IMR-90 (cell line): ENCODE results near the gene GRB14. TPM values are rescaled to one million over a fixed set of nuclear protein-coding genes. Genes with fewer than 3 reads are reported as not detected.

Experiments used
- ATAC-seq: fragments of 200-7000 bp; cut with Tn5 transposase; 2 replicates; pipeline ENCODE4 v1.9.1; 2020; ENCODE audit warnings: low read depth, mild to moderate bottlenecking, moderate library complexity
- BruUV-seq: library from RNA; stranded (reverse); fragments of 400-500 nt; replicated peaks from 2 replicates; lab custom pipeline; 2021; lab: Mats Ljungman, UMichigan
- CTCF ChIA-PET: fragments of 300-600 bp; formaldehyde crosslinking; extraction: SDS; loops from one replicate; lab custom pipeline; 2021; ENCODE audit warnings: antibody characterized with exemption; lab: Yijun Ruan, JAX
- POLR2A ChIA-PET: fragments of 300-600 bp; sonication (Branson Sonifier 250); formaldehyde crosslinking; loops from one replicate; lab custom pipeline; 2022; ENCODE audit warnings: antibody characterized with exemption; ENCODE audit not compliant: unreplicated experiment; lab: Charles Lee
- DNase-seq: peaks from one replicate; pipeline ENCODE4 v3.0.0; 2013
- H2AFZ ChIP-seq: replicated peaks from 2 replicates; pipeline ENCODE3; 2013; ENCODE audit warnings: low read length, mild to moderate bottlenecking; ENCODE audit not compliant: poor library complexity
- H2AK5ac ChIP-seq: 2 replicates; pipeline ENCODE4 v1.6.1; 2013; ENCODE audit warnings: low read depth, low read length, inconsistent platforms
- H2AK9ac ChIP-seq: replicated peaks from 2 replicates; pipeline ENCODE3; 2013; ENCODE audit warnings: mild to moderate bottlenecking, low read depth, low read length, moderate library complexity; ENCODE audit not compliant: poor library complexity
- H2BK120ac ChIP-seq: 2 replicates; pipeline ENCODE4 v1.6.1; 2013; ENCODE audit warnings: low read depth, low read length, inconsistent platforms
- H2BK15ac ChIP-seq: 3 replicates; pipeline ENCODE4 v1.6.1; 2013; ENCODE audit warnings: low read depth, low read length, inconsistent platforms
- H2BK20ac ChIP-seq: 2 replicates; pipeline ENCODE4 v1.6.1; 2013; ENCODE audit warnings: low read depth, mild to moderate bottlenecking, inconsistent platforms, low read length, moderate library complexity
- H2BK5ac ChIP-seq: 2 replicates; pipeline ENCODE4 v1.6.1; 2013; ENCODE audit warnings: mild to moderate bottlenecking, low read depth, low read length, inconsistent platforms; ENCODE audit not compliant: poor library complexity, severe bottlenecking
- H3K14ac ChIP-seq: replicated peaks from 2 replicates; pipeline ENCODE4 v1.6.1; 2013; ENCODE audit warnings: low read depth, low read length, inconsistent platforms
- H3K18ac ChIP-seq: 2 replicates; pipeline ENCODE4 v1.6.1; 2013; ENCODE audit warnings: low read depth, low read length, control low read depth
- H3K23ac ChIP-seq: 2 replicates; pipeline ENCODE4 v1.6.1; 2013; ENCODE audit warnings: low read depth, low read length, inconsistent platforms
- H3K27ac ChIP-seq: 2 replicates; pipeline ENCODE4 v1.5.1; 2013; ENCODE audit warnings: mild to moderate bottlenecking, control low read depth, low read length; ENCODE audit not compliant: insufficient read depth
- H3K27me3 ChIP-seq: 2 replicates; pipeline ENCODE4 v1.6.1; 2013; ENCODE audit warnings: low read length; ENCODE audit not compliant: control insufficient read depth, insufficient read depth
- H3K36me3 ChIP-seq: 2 replicates; pipeline ENCODE4 v1.6.1; 2013; ENCODE audit warnings: low read length, mixed read lengths; ENCODE audit not compliant: control insufficient read depth, insufficient read depth
- H3K4ac ChIP-seq: 2 replicates; pipeline ENCODE4 v1.6.1; 2013; ENCODE audit warnings: low read depth, low read length, inconsistent platforms
- H3K4me1 ChIP-seq: 2 replicates; pipeline ENCODE4 v1.6.1; 2013; ENCODE audit warnings: low read length, mixed read lengths; ENCODE audit not compliant: control insufficient read depth, insufficient read depth
- H3K4me2 ChIP-seq: 2 replicates; pipeline ENCODE4 v1.6.1; 2013; ENCODE audit warnings: low read depth, mild to moderate bottlenecking, control low read depth, low read length, moderate library complexity
- H3K4me3 ChIP-seq: 2 replicates; pipeline ENCODE4 v1.5.1; 2013; ENCODE audit warnings: low read depth, mild to moderate bottlenecking, control low read depth, low read length, moderate library complexity; ENCODE audit not compliant: insufficient read depth
- H3K56ac ChIP-seq: 2 replicates; pipeline ENCODE4 v1.6.1; 2013; ENCODE audit warnings: low read length, inconsistent platforms; ENCODE audit not compliant: insufficient read depth; ENCODE audit errors: extremely low read depth
- H3K79me1 ChIP-seq, 2 experiments: 2 replicates each; pipeline ENCODE4 v1.6.1; 2013; ENCODE audit warnings: low read length in 2 of 2, inconsistent platforms in 1 of 2, low read depth in 1 of 2
- H3K9ac ChIP-seq: 2 replicates; pipeline ENCODE4 v1.6.1; 2013; ENCODE audit warnings: low read depth, low read length, control low read depth
- H3K9me1 ChIP-seq: 2 replicates; pipeline ENCODE4 v1.6.1; 2013; ENCODE audit warnings: low read length, inconsistent platforms; ENCODE audit not compliant: insufficient read depth
- H3K9me3 ChIP-seq: 2 replicates; pipeline ENCODE4 v1.6.1; 2013; ENCODE audit warnings: low read length; ENCODE audit not compliant: control insufficient read depth, insufficient read depth
- H4K20me1 ChIP-seq: 2 replicates; pipeline ENCODE4 v1.6.1; 2013; ENCODE audit warnings: low read length, inconsistent platforms; ENCODE audit not compliant: insufficient read depth
- H4K5ac ChIP-seq: 2 replicates; pipeline ENCODE4 v1.6.1; 2013; ENCODE audit warnings: mild to moderate bottlenecking, low read depth, low read length, control low read depth
- H4K8ac ChIP-seq, 2 experiments: 2 replicates each; pipeline ENCODE4 v1.6.1; 2013; ENCODE audit warnings: low read depth in 2 of 2, low read length in 2 of 2, control low read depth in 1 of 2, inconsistent platforms in 1 of 2
- H4K91ac ChIP-seq: 2 replicates; pipeline ENCODE4 v1.6.1; 2013; ENCODE audit warnings: low read depth, low read length, inconsistent platforms; ENCODE audit not compliant: insufficient read depth
- BHLHE40 ChIP-seq: fragments of 150-350 bp; IDR thresholded peaks from 2 replicates; pipeline ENCODE4 v1.6.1; 2016; ENCODE audit warnings: mild to moderate bottlenecking, low read depth, low read length
- CTCF ChIP-seq: conservative IDR thresholded peaks from 2 replicates; pipeline ENCODE4 v1.5.1; 2012; ENCODE audit warnings: mild to moderate bottlenecking, low read depth, low read length, improper control_type of control experiment
- ELK1 ChIP-seq: fragments of 150-350 bp; IDR thresholded peaks from 2 replicates; pipeline ENCODE4 v1.6.1; 2016; ENCODE audit warnings: low read depth, mild to moderate bottlenecking, low read length, moderate library complexity, borderline replicate concordance
- FOS ChIP-seq: fragments of 150-350 bp; IDR thresholded peaks from 2 replicates; pipeline ENCODE4 v1.6.1; 2016; ENCODE audit warnings: low read depth, low read length
- NFE2L2 ChIP-seq: fragments of 150-350 bp; IDR thresholded peaks from 2 replicates; pipeline ENCODE4 v1.6.1; 2016; ENCODE audit warnings: low read depth, mild to moderate bottlenecking, low read length
- RAD21 ChIP-seq: IDR thresholded peaks from 2 replicates; pipeline ENCODE4 v1.6.1; 2012; ENCODE audit warnings: low read length, improper control_type of control experiment
- USF2 ChIP-seq: fragments of 150-350 bp; IDR thresholded peaks from 2 replicates; pipeline ENCODE4 v1.6.1; 2017; ENCODE audit warnings: mild to moderate bottlenecking, antibody characterized with exemption, low read length, low read depth
- WGBS, 2 experiments: methylation state at CpG; one replicate each; pipeline versions ENCODE4 v1.1.5 to v1.1.7; 2013; ENCODE audit warnings: missing lambda C conversion rate in 2 of 2; ENCODE audit not compliant: insufficient read length in 1 of 2; ENCODE audit errors: extremely low coverage in 2 of 2; 5-methylcytosine and 5-hydroxymethylcytosine counted together
- dilution Hi-C: fragments of 300-500 bp; cut with HindIII; formaldehyde crosslinking; loops from one replicate; pipeline ENCODE4 v1.14.3; 2018; ENCODE audit warnings: low sequenced_read_pairs; ENCODE audit not compliant: unreplicated experiment
- in situ Hi-C: fragments of 300-500 bp; cut with MboI; formaldehyde crosslinking; loops from 3 replicates; pipeline ENCODE4 v1.14.3; 2019; ENCODE audit warnings: low sequenced_read_pairs, inconsistent platforms, mixed read lengths
- intact Hi-C: fragments of 100-400 bp; cut with micrococcal nuclease; formaldehyde crosslinking; loops from 2 replicates; pipeline ENCODE4 v1.10.0; 2022
- polyA plus RNA-seq, 3 experiments: library from polyadenylated mRNA; depleted of rRNA; stranded (reverse); fragments of >200 nt; gene quantifications; 2 replicates each; pipeline ENCODE4 v1.2.3, GENCODE V29; 2012; ENCODE audit warnings: low replicate concordance in 1 of 3
- total RNA-seq: library from RNA; depleted of rRNA; stranded (reverse); fragments of >200 nt; gene quantifications from 2 replicates; pipeline ENCODE4 v1.2.3, GENCODE V29; 2012

GRB14 gene
- total and polyA plus RNA-seq, 2 of the 4 experiments (the other 2 are of a cell fraction) = not detected

DNA sequence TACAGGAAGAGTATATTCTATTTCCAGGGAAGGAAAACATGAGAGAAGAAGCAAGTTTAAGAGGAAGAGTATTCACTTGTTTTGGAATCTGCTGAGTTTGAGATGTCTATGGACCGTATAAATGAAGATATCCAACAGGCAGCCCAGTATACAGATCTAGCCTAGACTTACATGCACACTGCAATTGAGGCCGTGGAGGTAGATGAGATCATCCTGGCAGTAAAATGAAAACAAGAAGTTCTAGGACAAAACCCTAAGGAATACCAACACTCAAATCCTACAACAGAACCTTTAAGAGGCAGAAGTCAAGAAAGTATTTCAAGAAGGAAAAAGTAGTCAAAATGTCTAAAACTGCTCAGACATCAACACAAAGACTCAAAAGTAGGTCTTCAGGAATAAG, 16.0 kb downstream of the GRB14 start:
- CTCF ChIA-PET = interaction anchor here (0.7 kb wide), 1 partner anchor 42 kb away, joined by 3 read pairs; no protein-coding TSS in a partner anchor
- ATAC-seq (no peak), DNase-seq (no peak)
- Histone ChIP-seq H3K14ac (no peak overlapping the region), H2AK9ac (no peak overlapping the region), H2BK120ac (no peak overlapping the region), H3K4me3 (no peak overlapping the region), H4K91ac (no peak overlapping the region), H2BK15ac (no peak overlapping the region), H4K5ac (no peak overlapping the region), H2AK5ac (no peak overlapping the region), H3K9ac (no peak overlapping the region), H3K9me3 (no peaks in the 10 kb centered on the region), H3K56ac (no peak overlapping the region), H3K79me1 (no peaks in the 10 kb centered on the region), H4K20me1 (no peaks in the 10 kb centered on the region), H3K9me1 (no peaks in the 10 kb centered on the region), H2BK5ac (no peak overlapping the region), H3K18ac (no peak overlapping the region), H3K4me1 (no peaks in the 10 kb centered on the region), H2BK20ac (no peak overlapping the region), H3K36me3 (no peaks in the 10 kb centered on the region), H3K27me3 (no peaks in the 10 kb centered on the region), H4K8ac (no peak overlapping the region), H3K4me2 (no peak overlapping the region), H3K4ac (no peak overlapping the region), H2AFZ (no peak overlapping the region), H3K23ac (no peak overlapping the region), H3K27ac (no peak overlapping the region)
- no peak for TF ChIP-seq CTCF
- no peak for TF ChIP-seq BHLHE40
- no peak for TF ChIP-seq ELK1
- TF ChIP-seq RAD21 = no peak
- TF ChIP-seq NFE2L2 = no peak
- no peak for TF ChIP-seq USF2
- TF ChIP-seq FOS = no peak
- POLR2A ChIA-PET = no interaction called here
- no CpG with 5 or more reads among the region's 2 CpGs for WGBS, 2 experiments
- in situ Hi-C loops (no loop called here), intact Hi-C loops (no loop called here), dilution Hi-C loops (no loop called here)
- no TSS peak for BruUV-seq
